Cardiac fibroblast (primary cell): ENCODE data around the gene USH1C.

Experiments used
- DNase-seq, 2 donors: peaks; one replicate each; pipeline versions ENCODE4 v3.0.0 to v3.0.0-alpha.2; 2010; ENCODE audit warnings: low read depth in 2 of 2
- H3K4me3 ChIP-seq, 2 donors: replicated peaks in 1 of 2; 1 replicate in 1 of 2; 2 replicates in 1 of 2; pipeline ENCODE4 v1.5.1; 2011; ENCODE audit warnings: low read depth in 2 of 2, low read length in 2 of 2, mild to moderate bottlenecking in 2 of 2, moderate library complexity in 1 of 2
- CTCF ChIP-seq: IDR thresholded peaks from one replicate; pipeline ENCODE4 v1.5.1; 2011; ENCODE audit warnings: low read depth, mild to moderate bottlenecking, low read length, inconsistent platforms

The USH1C gene

GRCh38 chr11:17544181-17544622, at the start of gene USH1C:
TSS of gene USH1C (minus strand) at chr11:17544416. CDS start at chr11:17544307, 109 bp downstream.
- no peak within 1 kb of the TSS for H3K4me3 ChIP-seq
- DNase-seq: no peak
- TF ChIP-seq CTCF: no peak

GRCh38 chr11:17593466-17594245, 49.4 kb upstream of the USH1C start:
- no peak for TF ChIP-seq CTCF
- H3K4me3 ChIP-seq: no peak overlapping the region
- DNase-seq: no peak

DNA sequence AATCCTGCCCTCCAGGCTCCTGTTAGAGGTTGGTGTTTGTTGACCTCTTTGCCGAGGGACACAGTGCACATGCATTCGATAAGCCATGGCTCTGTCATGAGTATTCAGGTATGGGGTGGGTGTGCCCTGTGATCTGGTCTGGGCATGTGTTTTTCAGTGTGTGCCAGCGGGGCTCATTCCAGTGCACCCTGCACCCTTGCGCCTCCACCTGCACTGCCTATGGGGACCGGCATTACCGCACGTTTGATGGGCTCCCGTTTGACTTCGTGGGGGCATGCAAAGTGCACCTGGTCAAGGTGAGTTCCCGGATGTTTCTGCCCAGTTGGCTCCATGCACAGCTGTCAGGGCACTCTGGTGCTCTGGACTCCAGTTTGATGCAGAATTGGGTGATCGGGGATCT, 47.1 kb upstream of the USH1C start:
- H3K4me3 ChIP-seq: no peak overlapping the region
- no peak for TF ChIP-seq CTCF
- no peak for DNase-seq

- H3K4me3 ChIP-seq: no peak overlapping the region
Measured at GRCh38 chr11:17590463-17590862, 46.2 kb upstream of the USH1C start.

DNA sequence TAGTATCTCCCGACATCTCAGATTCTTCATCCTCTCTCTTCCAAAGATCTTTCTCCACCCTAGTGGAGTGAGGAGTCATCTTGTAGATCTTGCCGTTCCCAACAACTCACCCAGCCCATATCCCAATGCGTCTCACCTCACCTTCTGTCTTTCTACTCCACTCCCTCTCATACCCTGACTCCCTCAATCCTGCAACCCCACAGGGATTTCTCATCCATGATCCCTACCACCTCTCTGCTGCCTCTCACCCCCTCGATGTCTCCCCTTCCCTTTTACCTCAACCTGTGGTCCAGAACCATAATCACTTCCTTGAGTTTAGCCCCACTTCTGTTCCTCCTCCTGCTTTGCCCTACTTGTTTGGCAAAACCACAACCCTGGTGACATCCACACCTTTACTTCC, 44.5 kb upstream of the USH1C start:
- H3K4me3 ChIP-seq: no peak overlapping the region
- no peak for DNase-seq
- TF ChIP-seq CTCF: no peak

More at GRCh38 chr11:17590463-17590862, 46.2 kb upstream of the USH1C start:
- DNase-seq: no peak
- no peak for TF ChIP-seq CTCF

GRCh38 chr11:17588166-17588565, 44.0 kb upstream of the USH1C start:
- H3K4me3 ChIP-seq: no peak overlapping the region
- no peak for DNase-seq
- no peak for TF ChIP-seq CTCF
